Measurements from ENCODE around the gene GRAMD2B.

Gene GRAMD2B

GRCh38 chr5:126400621-126401251, 22.5 kb upstream of the GRAMD2B start:
- H3K9ac ChIP-seq (ENCODE audit: low read depth, low read length, poor library complexity, severe bottlenecking), result no peak overlapping the region
- no peaks in the 10 kb centered on the region for H3K9me2 ChIP-seq (replicated peaks; ENCODE audit: low read depth, low read length)
- H3K4me1 ChIP-seq (ENCODE audit: insufficient read depth, low read length, poor library complexity, severe bottlenecking), result no peaks in the 10 kb centered on the region
- H4K20me1 ChIP-seq (ENCODE audit: insufficient read depth, low read length, poor library complexity, severe bottlenecking), result no peaks in the 10 kb centered on the region
- H3F3A ChIP-seq (ENCODE audit: low read depth), result no peaks in the 10 kb centered on the region
- no peaks in the 10 kb centered on the region for H3K36me3 ChIP-seq (ENCODE audit: insufficient read depth, low read length)
- no peak overlapping the region for H3K4me2 ChIP-seq (ENCODE audit: low read depth, low read length, poor library complexity, severe bottlenecking)
- H3K9me3 ChIP-seq (ENCODE audit: insufficient read depth, low read depth, low read length), result no peaks in the 10 kb centered on the region
- no peaks in the 10 kb centered on the region for H3K79me2 ChIP-seq (ENCODE audit: insufficient read depth, low read length)
- no peaks in the 10 kb centered on the region for H3K27me3 ChIP-seq (ENCODE audit: insufficient read depth, low read length, poor library complexity, severe bottlenecking)
- H3K4me3 ChIP-seq (ENCODE audit: low read length, poor library complexity, severe bottlenecking), result no peak overlapping the region
- no peak overlapping the region for H2AFZ ChIP-seq (ENCODE audit: low read length)
- TF ChIP-seq EZH2phosphoT487 (IDR thresholded peaks at IDR 0.05; ENCODE audit: borderline replicate concordance), result no peak
- TF ChIP-seq, protein P1, sequence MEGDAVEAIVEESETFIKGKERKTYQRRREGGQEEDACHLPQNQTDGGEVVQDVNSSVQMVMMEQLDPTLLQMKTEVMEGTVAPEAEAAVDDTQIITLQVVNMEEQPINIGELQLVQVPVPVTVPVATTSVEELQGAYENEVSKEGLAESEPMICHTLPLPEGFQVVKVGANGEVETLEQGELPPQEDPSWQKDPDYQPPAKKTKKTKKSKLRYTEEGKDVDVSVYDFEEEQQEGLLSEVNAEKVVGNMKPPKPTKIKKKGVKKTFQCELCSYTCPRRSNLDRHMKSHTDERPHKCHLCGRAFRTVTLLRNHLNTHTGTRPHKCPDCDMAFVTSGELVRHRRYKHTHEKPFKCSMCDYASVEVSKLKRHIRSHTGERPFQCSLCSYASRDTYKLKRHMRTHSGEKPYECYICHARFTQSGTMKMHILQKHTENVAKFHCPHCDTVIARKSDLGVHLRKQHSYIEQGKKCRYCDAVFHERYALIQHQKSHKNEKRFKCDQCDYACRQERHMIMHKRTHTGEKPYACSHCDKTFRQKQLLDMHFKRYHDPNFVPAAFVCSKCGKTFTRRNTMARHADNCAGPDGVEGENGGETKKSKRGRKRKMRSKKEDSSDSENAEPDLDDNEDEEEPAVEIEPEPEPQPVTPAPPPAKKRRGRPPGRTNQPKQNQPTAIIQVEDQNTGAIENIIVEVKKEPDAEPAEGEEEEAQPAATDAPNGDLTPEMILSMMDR (conservative IDR thresholded peaks at IDR 0.05; ENCODE audit: low read length), result no peak

DNA sequence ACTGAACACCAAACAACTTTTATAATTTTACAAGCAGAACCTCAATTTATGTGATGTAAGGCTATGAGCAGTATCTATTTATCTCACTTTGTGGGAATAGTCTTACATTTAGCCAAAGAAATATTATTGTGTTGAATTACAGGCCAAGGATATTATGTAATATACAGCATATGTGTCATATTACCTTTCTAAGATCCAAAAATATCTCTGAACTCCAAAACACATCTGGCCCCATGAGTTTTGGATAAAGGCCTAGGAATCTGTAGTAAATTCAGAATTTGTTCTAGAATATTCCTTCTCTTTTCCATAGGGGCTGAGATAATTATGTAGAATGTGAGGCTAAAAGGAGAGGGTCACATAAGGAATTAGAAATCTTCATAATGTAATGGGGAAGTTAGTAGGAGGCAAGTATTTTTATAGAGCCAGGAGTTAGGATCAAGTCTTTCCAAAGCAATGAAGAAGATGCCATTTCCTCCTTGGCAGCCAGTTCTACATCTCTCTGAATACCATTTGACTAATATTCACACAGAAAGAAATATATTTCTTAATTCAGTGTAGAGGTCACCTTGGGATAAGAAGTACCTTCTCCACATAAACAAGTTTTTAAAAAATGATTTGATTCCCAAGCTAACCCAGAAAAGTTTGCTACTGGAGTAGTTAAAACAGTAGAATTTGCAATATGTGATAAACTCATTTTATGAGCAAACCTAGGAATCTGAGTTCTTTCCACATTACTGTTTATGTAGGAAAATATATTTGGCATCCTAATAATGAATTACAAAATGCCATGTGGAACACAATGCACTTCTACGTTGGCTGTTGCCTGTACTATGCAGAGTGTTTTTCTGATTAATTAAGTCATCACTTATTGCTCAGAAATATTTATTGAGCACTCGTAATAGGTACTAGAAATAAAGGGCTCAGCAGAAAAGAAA, 20.3 kb upstream of the GRAMD2B start:
- H3K4me1 ChIP-seq (ENCODE audit: insufficient read depth, low read length, poor library complexity, severe bottlenecking), result no peaks in the 10 kb centered on the region
- H3K4me3 ChIP-seq (ENCODE audit: low read length, poor library complexity, severe bottlenecking), result no peak overlapping the region
- no peaks in the 10 kb centered on the region for H3K9me2 ChIP-seq (replicated peaks; ENCODE audit: low read depth, low read length)
- H3K9ac ChIP-seq (ENCODE audit: low read depth, low read length, poor library complexity, severe bottlenecking), result no peak overlapping the region
- no peaks in the 10 kb centered on the region for H3K79me2 ChIP-seq (ENCODE audit: insufficient read depth, low read length)
- TF ChIP-seq, protein P1 (conservative IDR thresholded peaks at IDR 0.05; ENCODE audit: low read length), result no peak
- no peak for TF ChIP-seq EZH2phosphoT487 (IDR thresholded peaks at IDR 0.05; ENCODE audit: borderline replicate concordance)
- H3K4me2 ChIP-seq (ENCODE audit: low read depth, low read length, poor library complexity, severe bottlenecking), result no peak overlapping the region
- H3F3A ChIP-seq (ENCODE audit: low read depth), result no peaks in the 10 kb centered on the region
- no peaks in the 10 kb centered on the region for H4K20me1 ChIP-seq (ENCODE audit: insufficient read depth, low read length, poor library complexity, severe bottlenecking)
- no peaks in the 10 kb centered on the region for H3K36me3 ChIP-seq (ENCODE audit: insufficient read depth, low read length)
- no peaks in the 10 kb centered on the region for H3K27me3 ChIP-seq (ENCODE audit: insufficient read depth, low read length, poor library complexity, severe bottlenecking)
- H3K9me3 ChIP-seq (ENCODE audit: insufficient read depth, low read depth, low read length), result no peaks in the 10 kb centered on the region
- no peak overlapping the region for H2AFZ ChIP-seq (ENCODE audit: low read length)

DNA sequence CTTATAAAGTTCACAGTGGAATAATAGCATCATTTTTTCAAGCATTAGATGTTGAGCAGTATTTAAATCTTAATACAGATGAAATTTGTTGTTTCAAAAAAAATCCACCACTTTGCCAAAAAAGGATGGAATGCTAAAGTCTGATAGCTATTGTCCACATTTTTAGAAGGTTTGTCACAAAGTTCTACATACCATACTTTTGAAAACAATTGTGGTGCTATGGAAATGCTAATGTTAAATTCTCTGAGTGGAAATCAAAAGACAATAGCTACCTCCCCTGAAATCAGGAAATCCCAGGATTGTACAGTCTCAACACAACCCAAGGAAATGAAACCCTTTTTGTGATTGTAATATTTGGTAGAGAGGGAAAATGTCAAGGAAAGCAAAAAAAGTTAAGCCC, 19.3 kb upstream of the GRAMD2B start:
- H3K9me3 ChIP-seq (ENCODE audit: insufficient read depth, low read depth, low read length), result no peaks in the 10 kb centered on the region
- no peak overlapping the region for H2AFZ ChIP-seq (ENCODE audit: low read length)

More for the DNA sequence above, 19.3 kb upstream of the GRAMD2B start:
- Histone ChIP-seq H3K36me3 (ENCODE audit: insufficient read depth, low read length) (no peaks in the 10 kb centered on the region), H3K79me2 (ENCODE audit: insufficient read depth, low read length) (no peaks in the 10 kb centered on the region), H3K4me3 (ENCODE audit: low read length, poor library complexity, severe bottlenecking) (no peak overlapping the region), H4K20me1 (ENCODE audit: insufficient read depth, low read length, poor library complexity, severe bottlenecking) (no peaks in the 10 kb centered on the region), H3F3A (ENCODE audit: low read depth) (no peaks in the 10 kb centered on the region), H3K27me3 (ENCODE audit: insufficient read depth, low read length, poor library complexity, severe bottlenecking) (no peaks in the 10 kb centered on the region), H3K9me2 (replicated peaks; ENCODE audit: low read depth, low read length) (no peaks in the 10 kb centered on the region), H3K4me1 (ENCODE audit: insufficient read depth, low read length, poor library complexity, severe bottlenecking) (no peaks in the 10 kb centered on the region), H3K4me2 (ENCODE audit: low read depth, low read length, poor library complexity, severe bottlenecking) (no peak overlapping the region), H3K9ac (ENCODE audit: low read depth, low read length, poor library complexity, severe bottlenecking) (no peak overlapping the region)
- TF ChIP-seq EZH2phosphoT487 (IDR thresholded peaks at IDR 0.05; ENCODE audit: borderline replicate concordance), result no peak
- TF ChIP-seq, protein P1 (conservative IDR thresholded peaks at IDR 0.05; ENCODE audit: low read length), result no peak

Measured in Loucy (cell line).